ENCODE data around the gene MYOT.
"Not testable (repeated sequence)": the region's sequence is repeated elsewhere in the genome, so short reads cannot be mapped to it uniquely, and the experiment has no call there.

Gene MYOT, protein sequence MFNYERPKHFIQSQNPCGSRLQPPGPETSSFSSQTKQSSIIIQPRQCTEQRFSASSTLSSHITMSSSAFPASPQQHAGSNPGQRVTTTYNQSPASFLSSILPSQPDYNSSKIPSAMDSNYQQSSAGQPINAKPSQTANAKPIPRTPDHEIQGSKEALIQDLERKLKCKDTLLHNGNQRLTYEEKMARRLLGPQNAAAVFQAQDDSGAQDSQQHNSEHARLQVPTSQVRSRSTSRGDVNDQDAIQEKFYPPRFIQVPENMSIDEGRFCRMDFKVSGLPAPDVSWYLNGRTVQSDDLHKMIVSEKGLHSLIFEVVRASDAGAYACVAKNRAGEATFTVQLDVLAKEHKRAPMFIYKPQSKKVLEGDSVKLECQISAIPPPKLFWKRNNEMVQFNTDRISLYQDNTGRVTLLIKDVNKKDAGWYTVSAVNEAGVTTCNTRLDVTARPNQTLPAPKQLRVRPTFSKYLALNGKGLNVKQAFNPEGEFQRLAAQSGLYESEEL

GRCh38 chr5:137867664-137868063, at the start of gene MYOT:
Gene MYOT, plus strand, starts transcription at chr5:137867860. Its CDS starts 2,792 bp downstream, at chr5:137870652.
- DNase-seq, result no peak

GRCh38 chr5:137819766-137820165, 47.9 kb upstream of the MYOT start:
- no peak for DNase-seq

- no peak for DNase-seq
Measured at GRCh38 chr5:137822158-137822764, 45.4 kb upstream of the MYOT start.

DNA sequence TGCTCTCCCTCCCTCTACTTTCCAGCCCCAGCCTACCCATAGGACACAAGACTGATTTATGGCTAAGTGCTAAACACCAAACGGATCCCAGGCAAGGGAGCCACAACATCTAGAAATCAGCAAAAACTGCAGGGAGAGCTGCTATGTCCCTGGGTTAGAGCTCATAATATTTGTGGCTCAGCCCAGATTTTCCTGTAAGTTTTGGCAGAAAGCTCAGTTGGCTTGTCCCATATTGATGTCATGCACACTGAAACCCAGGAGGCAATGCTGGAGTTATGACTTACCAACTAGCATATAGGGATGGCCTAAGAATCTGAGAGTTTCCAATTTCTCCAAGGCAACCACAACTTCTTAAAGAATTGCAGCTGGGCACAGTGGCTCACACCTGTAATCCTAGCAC, 44.7 kb upstream of the MYOT start:
- DNase-seq, result no peak

DNA sequence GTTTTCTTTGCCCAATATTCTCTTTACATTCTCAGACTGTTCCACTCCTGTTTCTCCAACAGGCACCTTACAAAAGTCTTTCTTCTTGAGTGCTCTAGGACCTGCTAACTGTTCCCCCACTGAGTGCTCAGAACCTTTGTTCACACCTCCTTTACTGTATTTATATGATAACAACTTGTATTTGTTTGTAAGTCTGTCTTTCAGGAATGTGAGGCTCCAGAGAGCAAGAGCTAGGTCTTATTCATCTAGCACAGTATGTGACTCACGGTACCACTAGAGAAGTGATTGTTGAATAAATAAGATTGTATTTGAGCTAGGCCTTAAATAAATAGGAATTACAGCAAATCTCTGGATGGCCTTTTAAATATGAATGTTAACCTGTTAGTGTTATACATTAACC, 42.5 kb upstream of the MYOT start:
- DNase-seq, result no peak

GRCh38 chr5:137826067-137826466, 41.6 kb upstream of the MYOT start:
- DNase-seq, result no peak

DNA sequence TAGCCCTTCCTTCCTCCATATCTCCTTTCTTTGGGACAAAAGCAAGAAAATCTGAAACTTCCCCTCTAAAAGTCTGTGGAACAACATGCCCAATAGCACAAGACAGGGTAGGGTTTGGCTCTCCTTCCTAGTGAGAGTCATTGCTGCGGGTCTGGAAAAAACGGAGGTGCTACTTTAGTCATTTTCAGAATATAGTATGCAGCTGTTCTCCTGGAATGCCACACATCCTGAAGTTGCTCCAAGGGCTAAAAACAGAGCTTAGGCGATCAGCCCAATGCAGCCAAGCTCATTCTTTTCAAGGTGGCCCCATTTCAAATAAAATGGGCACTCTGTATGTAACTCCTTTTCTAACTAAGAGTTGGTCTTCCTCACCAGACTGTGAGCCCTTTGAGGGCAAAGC, 39.5 kb upstream of the MYOT start:
- DNase-seq, result no peak

GRCh38 chr5:137828664-137829063, 39.0 kb upstream of the MYOT start:
- no peak for DNase-seq

- no peak for DNase-seq
Measured at GRCh38 chr5:137831105-137831504, 36.6 kb upstream of the MYOT start.

DNA sequence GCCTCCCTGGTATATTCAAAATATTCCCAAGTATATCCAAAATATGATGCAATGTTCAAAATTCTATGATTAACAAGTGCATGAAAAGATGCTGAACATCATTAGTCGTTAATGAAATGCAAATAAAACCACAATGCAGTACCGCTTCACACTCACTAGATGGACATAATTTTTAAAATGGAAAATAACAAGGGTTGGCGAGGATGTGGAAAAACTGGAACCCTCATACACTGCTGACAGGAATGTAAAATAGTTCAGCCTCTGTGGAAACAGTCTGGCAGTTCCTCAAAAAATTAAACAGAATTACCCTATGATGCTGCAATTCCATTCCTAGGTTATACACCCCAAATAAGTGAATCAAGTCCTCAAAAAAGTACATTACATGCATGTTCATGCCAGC, 36.1 kb upstream of the MYOT start:
- DNase-seq, result no peak

DNA sequence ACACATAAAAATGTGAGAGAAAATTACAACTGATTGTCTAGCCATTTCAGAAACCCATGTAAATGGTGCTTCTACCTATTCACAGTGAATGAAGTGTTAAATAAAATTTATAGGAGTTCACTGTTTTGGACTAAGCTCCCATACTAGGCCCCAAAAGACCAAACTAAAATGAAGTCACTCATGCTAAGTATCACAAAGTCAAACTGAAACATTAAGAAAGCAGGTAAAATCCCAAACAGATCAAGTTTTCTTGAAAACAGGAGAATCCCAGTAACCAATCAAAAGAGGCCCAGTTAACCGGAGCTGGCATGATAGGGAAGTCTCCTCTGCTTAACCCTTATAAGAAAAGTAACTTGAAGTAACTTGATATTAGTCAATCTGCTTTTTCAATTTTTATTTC, 35.2 kb upstream of the MYOT start:
- no peak for DNase-seq

DNA sequence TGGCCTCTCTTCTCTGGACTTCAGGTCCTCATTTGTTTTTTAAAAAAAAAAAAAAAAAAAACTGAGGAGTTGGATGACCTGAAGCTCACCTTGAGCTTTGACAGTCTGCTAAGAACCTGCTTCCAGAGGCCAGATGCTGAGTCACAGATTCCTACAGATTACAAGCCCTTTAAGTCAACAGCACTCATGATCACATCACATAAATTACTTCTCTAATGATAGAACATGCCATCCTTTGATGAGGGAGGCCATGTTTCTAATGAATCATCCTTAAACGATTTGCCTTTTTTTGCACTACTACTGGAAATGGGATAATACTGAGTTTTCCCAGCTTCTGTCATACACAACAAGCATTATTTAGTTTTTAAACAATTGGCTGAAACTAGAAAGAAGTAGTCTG, 34.2 kb upstream of the MYOT start:
- no peak for DNase-seq

GRCh38 chr5:137834498-137835049, 33.1 kb upstream of the MYOT start:
- no peak for DNase-seq

DNA sequence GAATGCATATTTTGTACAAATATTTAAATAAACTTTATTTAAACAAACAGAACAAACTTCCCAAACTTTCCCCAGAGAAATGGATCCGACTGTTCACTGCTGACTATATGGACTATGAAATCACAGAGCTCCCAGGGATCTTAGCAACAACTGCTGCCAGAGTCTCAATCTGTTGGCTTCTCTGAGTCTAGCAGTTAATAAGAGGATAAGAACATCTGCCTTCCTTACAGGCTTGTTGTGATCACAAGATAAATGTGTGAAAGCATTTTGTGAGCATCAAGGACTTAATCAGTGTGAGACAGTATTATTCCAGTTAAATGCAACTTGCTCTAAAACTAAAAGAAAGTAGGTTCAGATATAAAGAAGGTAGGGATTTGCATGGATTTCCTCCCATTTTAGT, 31.4 kb upstream of the MYOT start:
- no peak for DNase-seq

DNA sequence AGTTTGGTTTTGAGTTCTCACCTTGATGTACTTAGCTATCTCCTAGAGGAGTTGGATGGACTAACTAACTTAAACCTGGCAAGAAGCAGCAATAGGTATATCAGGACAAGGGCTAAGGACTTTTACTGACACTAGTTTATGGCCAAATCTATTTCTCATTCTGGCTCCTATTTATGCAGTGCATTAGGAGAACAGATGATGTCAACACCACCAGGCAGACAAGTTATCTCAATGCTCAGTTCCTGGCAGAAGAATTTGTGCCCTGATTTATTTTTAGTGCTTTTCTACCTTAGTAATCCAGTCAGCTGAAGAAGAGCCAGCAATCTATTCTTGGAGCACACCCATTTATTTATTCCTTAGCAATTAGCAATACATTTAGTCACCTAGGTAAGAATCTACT, 30.7 kb upstream of the MYOT start:
- DNase-seq, result no peak

GRCh38 chr5:137837491-137838394, 29.9 kb upstream of the MYOT start:
- DNase-seq, result no peak

GRCh38 chr5:137838976-137839375, 28.7 kb upstream of the MYOT start:
- no peak for DNase-seq

DNA sequence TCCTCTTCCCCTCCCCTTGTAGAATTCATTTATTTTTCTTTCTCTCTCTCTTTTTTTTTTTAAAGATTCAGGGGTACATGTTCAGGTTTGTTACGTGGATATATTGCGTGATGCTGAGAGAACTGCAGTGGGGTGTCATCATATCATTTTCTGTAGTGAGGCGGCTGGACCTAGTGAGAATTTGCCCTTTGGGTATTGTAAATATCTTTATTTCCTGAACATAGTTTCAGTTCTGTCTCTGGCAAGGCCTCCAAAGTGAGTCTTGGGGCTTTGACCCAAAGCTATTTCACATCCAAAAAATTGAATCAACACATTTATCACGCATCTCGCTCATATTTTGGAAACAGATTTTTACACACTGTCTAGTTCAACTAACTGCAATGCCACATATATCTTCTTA, 25.4 kb upstream of the MYOT start:
- no peak for DNase-seq

DNA sequence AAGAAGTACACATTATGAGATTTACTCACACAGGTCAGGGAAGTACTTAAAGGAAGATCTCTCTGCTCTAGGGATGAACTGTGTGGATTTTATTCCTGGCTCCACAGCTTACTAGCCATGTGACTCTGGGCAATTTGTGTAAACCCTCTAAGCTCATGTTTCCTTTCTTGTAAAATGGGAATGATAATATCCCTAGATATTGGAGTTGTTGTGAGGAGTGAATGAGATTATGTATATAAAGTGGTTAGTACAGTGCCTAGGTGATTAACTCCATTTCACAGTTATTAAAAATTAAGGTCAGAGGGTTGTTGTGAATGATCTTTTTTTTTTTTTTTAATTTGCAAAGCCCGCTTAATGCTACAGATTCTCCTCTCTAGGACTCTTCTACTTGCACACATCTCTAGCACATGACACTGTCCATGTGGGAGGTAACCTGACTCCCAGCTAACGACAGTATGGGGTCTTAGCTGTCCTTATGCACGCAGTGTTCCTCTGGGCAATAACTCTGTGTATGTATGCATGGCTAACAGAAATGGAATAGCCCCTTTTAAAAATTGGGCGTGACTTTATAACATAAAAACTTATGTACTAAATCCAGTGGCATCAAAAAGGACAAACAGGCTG, 23.9 kb upstream of the MYOT start:
- no peak for DNase-seq

- no peak for DNase-seq
Measured at GRCh38 chr5:137845472-137845871, 22.2 kb upstream of the MYOT start.

DNA sequence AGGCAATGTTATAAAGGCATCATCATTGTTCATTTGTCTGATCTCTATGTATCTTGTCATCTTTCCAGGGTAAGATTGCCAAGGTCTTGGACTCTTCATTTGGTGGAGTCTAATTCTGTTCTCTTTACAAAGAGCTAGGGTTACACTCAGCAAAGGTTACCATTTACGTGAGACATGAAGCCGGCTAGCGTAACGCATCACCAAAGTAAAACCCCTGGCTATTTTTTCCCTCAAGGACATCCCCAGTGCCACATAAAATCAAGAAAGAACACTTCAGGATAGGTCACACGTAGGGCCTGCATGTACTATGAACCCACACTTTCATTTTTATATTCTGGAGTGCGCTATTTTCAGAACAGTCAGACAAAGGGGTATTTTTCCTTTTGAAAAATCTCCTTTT, 20.0 kb upstream of the MYOT start:
- DNase-seq, result no peak

DNA sequence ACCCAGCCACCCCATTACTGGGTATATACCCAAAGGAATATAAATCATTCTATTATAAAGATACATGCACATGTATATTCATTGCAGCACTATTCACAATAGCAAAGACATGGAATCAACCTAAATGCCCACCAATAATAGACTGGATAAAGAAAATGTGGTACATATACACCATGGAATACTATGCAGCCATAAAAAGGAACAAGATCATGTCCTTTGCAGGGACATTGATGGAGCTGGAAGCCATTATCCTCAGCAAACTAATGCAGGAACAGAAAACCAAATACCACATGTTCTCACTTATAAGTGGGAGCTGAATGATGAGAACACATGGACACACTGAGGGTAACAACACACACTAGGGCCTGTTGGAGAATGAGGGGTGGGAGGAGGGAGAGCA, 14.5 kb upstream of the MYOT start:
- DNase-seq, result not testable (repeated sequence)

GRCh38 chr5:137856201-137856600, 11.5 kb upstream of the MYOT start:
- no peak for DNase-seq

Data from NCI-H748 treated with DMSO at 0.1 percent for 48 hours (cell line).